ENCODE data around the gene EVI5. TPM values are rescaled to one million over a fixed set of nuclear protein-coding genes. Genes with fewer than 3 reads are reported as not detected.
"Not testable (repeated sequence)": the region's sequence is repeated elsewhere in the genome, so short reads cannot be mapped to it uniquely, and the experiment has no call there.

EVI5 gene
- total RNA-seq, 1 donor from 2014 or later, result 25.8 TPM

GRCh38 chr1:92715476-92715951 lies 69.4 kb downstream of the EVI5 start:
- H3K4me3 Mint-ChIP-seq; DNase-seq; intact Hi-C loops (cut with micrococcal nuclease); H3K9me3 Mint-ChIP-seq; H3K36me3 Mint-ChIP-seq (ENCODE audit: low read depth); H3K27ac Mint-ChIP-seq; H3K4me1 Mint-ChIP-seq: not testable (repeated sequence)
- peaks cover 19% of the 10 kb centered on the region for H3K27me3 Mint-ChIP-seq

GRCh38 chr1:92713939-92714338 lies 71.0 kb downstream of the EVI5 start:
- Mint-ChIP-seq H3K27me3 (peaks cover 14% of the 10 kb centered on the region), H3K36me3 (ENCODE audit: low read depth) (no peaks in the 10 kb centered on the region), H3K4me1 (no peaks in the 10 kb centered on the region), H3K4me3 (no peak overlapping the region), H3K9me3 (no peaks in the 10 kb centered on the region), H3K27ac (no peak overlapping the region)
- no peak for DNase-seq
- intact Hi-C loops (cut with micrococcal nuclease), result no loop called here

DNA sequence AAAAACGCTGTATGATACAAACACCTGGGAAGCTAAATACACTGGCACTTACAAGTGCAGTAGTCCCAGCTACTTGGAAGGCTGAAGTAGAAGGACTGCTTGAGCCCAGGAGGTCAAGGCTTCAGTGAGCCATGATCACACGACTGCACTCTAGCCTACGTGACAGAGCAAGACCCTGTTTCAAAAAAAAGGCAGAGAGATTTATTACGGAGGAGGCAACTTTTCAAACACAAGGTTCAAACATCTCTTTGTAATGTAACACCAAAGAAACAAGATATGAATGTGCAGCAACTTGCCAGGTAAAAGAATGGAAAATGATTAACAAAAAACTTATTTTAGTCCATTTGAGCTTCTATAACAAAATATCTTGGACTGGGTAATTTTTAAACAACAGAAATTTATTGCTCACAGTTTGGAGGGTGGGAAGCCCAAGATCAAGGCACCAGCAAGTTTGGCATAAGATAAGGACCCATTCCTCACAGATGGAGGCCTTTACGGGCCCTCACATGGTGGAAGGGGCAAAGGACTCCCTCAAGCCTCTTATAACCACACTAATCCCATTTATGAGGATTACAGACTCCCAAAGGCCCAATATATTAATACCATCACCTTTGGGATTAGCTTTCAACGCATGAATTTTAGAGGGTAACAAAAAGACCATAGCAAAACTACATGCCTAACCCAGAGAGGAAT lies 73.3 kb downstream of the EVI5 start:
- H3K9me3 Mint-ChIP-seq, result no peaks in the 10 kb centered on the region
- no peaks in the 10 kb centered on the region for H3K36me3 Mint-ChIP-seq (ENCODE audit: low read depth)
- intact Hi-C loops (cut with micrococcal nuclease), result no loop called here

GRCh38 chr1:92709738-92710137 lies 75.2 kb downstream of the EVI5 start:
- DNase-seq, result no peak
- Mint-ChIP-seq H3K27me3 (peaks cover 8% of the 10 kb centered on the region), H3K36me3 (ENCODE audit: low read depth) (no peaks in the 10 kb centered on the region), H3K27ac (no peak overlapping the region), H3K4me3 (no peak overlapping the region), H3K9me3 (no peaks in the 10 kb centered on the region), H3K4me1 (no peaks in the 10 kb centered on the region)
- intact Hi-C loops (cut with micrococcal nuclease), result no loop called here

More for the DNA sequence above, 73.3 kb downstream of the EVI5 start:
- DNase-seq, result no peak
- H3K27ac Mint-ChIP-seq, result no peak overlapping the region
- no peaks in the 10 kb centered on the region for H3K4me1 Mint-ChIP-seq
- peaks cover 10% of the 10 kb centered on the region for H3K27me3 Mint-ChIP-seq
- H3K4me3 Mint-ChIP-seq, result no peak overlapping the region

- Mint-ChIP-seq H3K27ac (no peak overlapping the region), H3K9me3 (no peaks in the 10 kb centered on the region), H3K4me1 (no peaks in the 10 kb centered on the region), H3K4me3 (no peak overlapping the region), H3K27me3 (peaks cover 7% of the 10 kb centered on the region), H3K36me3 (ENCODE audit: low read depth) (no peaks in the 10 kb centered on the region)
- intact Hi-C loops (cut with micrococcal nuclease), result no loop called here
- no peak for DNase-seq
Observed at GRCh38 chr1:92708368-92708950, 76.4 kb downstream of the EVI5 start.

- H3K9me3 Mint-ChIP-seq, result no peaks in the 10 kb centered on the region
- intact Hi-C loops (cut with micrococcal nuclease), result no loop called here
- no peaks in the 10 kb centered on the region for H3K4me1 Mint-ChIP-seq
- no peak for DNase-seq
- no peak overlapping the region for H3K4me3 Mint-ChIP-seq
- H3K36me3 Mint-ChIP-seq (ENCODE audit: low read depth), result no peaks in the 10 kb centered on the region
- H3K27me3 Mint-ChIP-seq, result peaks cover 10% of the 10 kb centered on the region
- no peak overlapping the region for H3K27ac Mint-ChIP-seq
Observed at GRCh38 chr1:92707709-92708108, 77.2 kb downstream of the EVI5 start.

DNA sequence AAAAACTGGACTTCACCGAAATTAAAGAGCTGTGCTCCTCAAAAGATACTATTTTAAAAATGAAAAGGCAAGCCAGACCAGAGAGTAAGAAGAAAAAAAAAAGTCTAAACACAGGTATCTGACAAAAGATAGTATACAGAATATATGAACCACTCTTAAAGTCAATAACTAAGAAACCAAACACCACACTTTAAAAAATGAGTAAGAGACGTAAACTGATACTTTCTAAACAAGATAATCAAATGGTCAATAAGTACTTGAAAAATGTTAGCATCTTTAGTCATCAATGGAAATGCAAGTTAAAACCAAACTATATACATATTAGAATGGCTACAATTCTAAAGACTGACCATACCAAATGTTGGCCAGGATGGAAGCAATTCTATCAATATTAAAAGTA lies 77.6 kb downstream of the EVI5 start:
- intact Hi-C loops (cut with micrococcal nuclease), result no loop called here
- no peak overlapping the region for H3K4me3 Mint-ChIP-seq
- H3K9me3 Mint-ChIP-seq, result no peaks in the 10 kb centered on the region
- H3K27ac Mint-ChIP-seq, result no peak overlapping the region
- H3K4me1 Mint-ChIP-seq, result no peaks in the 10 kb centered on the region
- peaks cover 10% of the 10 kb centered on the region for H3K27me3 Mint-ChIP-seq
- no peak for DNase-seq
- H3K36me3 Mint-ChIP-seq (ENCODE audit: low read depth), result no peaks in the 10 kb centered on the region

DNA sequence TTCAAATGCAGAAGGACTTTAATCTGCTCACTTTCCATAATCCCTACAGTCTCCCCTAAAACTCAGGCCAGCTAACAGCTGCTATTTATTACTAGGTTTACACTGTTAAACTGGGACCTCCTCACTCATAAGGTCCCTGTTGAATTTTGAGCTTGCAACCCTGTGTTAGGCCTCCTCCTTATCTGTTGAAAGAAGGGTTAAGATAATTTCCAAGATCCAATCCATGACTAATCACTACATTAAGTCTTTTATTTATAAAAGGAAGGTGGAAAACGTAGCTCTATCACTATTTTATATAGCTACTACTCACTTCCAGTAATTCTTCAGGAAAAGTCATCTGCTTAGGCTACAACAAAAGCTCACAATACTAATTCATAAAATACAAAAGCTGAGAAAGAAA lies 79.5 kb downstream of the EVI5 start:
- H3K36me3 Mint-ChIP-seq (ENCODE audit: low read depth), result no peaks in the 10 kb centered on the region
- H3K9me3 Mint-ChIP-seq, result no peaks in the 10 kb centered on the region
- DNase-seq, result no peak
- intact Hi-C loops (cut with micrococcal nuclease), result no loop called here
- peaks cover 9% of the 10 kb centered on the region for H3K27me3 Mint-ChIP-seq
- no peak overlapping the region for H3K27ac Mint-ChIP-seq
- no peak overlapping the region for H3K4me3 Mint-ChIP-seq
- H3K4me1 Mint-ChIP-seq, result no peaks in the 10 kb centered on the region

DNA sequence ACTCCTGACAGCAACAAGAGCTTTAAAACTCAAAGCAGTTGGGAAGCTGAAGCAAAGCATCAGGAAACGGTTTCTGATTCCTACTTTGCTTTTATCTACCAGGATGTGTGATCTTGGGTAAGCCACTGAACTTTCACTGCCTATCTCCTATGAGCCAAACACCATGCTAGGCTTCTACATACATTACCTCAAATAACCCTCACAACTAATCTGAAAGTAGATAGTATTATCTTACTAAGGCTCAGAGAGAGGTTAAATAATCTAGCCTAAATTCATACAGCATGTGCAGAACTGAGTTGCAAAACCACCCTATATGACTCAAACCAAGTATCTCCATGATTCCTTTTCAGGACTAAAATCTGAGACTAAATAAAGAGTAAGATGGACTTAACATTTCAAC lies 83.8 kb downstream of the EVI5 start:
- no peaks in the 10 kb centered on the region for H3K9me3 Mint-ChIP-seq

GRCh38 chr1:92698932-92699331 lies 86.0 kb downstream of the EVI5 start:
- intact Hi-C loops (cut with micrococcal nuclease), result no loop called here
- H3K27me3 Mint-ChIP-seq, result peaks cover 14% of the 10 kb centered on the region
- DNase-seq, result no peak
- H3K36me3 Mint-ChIP-seq (ENCODE audit: low read depth), result no peaks in the 10 kb centered on the region
- no peak overlapping the region for H3K27ac Mint-ChIP-seq
- no peaks in the 10 kb centered on the region for H3K9me3 Mint-ChIP-seq
- H3K4me3 Mint-ChIP-seq, result no peak overlapping the region
- no peaks in the 10 kb centered on the region for H3K4me1 Mint-ChIP-seq

More for the DNA sequence above, 83.8 kb downstream of the EVI5 start:
- no peak for DNase-seq
- Mint-ChIP-seq H3K27me3 (peaks cover 13% of the 10 kb centered on the region), H3K4me1 (no peaks in the 10 kb centered on the region), H3K4me3 (no peak overlapping the region), H3K36me3 (ENCODE audit: low read depth) (no peaks in the 10 kb centered on the region), H3K27ac (no peak overlapping the region)
- intact Hi-C loops (cut with micrococcal nuclease), result no loop called here

GRCh38 chr1:92695104-92695503 lies 89.8 kb downstream of the EVI5 start:
- H3K27ac Mint-ChIP-seq, result no peak overlapping the region
- H3K9me3 Mint-ChIP-seq, result no peaks in the 10 kb centered on the region
- intact Hi-C loops (cut with micrococcal nuclease), result no loop called here
- no peaks in the 10 kb centered on the region for H3K4me1 Mint-ChIP-seq
- H3K27me3 Mint-ChIP-seq, result peaks cover 10% of the 10 kb centered on the region
- no peak for DNase-seq
- H3K36me3 Mint-ChIP-seq (ENCODE audit: low read depth), result no peaks in the 10 kb centered on the region
- no peak overlapping the region for H3K4me3 Mint-ChIP-seq

DNA sequence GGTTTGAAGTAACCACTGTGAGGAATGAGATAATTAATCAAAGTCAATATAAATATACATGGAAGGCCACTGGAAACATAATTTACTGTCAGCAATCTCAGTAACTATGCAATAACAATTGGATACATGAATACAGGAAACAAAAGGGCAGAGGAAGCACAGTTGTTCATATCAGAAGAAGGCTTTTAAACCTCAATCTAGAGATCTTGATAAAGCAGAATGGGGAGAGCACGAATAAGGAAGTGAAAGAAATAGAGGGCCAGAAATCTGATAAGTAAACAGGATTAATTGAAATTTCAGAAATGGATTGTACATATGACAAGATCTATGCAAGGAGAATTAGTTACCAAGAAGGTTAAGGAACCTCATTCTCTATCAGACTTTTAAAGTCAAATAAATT lies 93.0 kb downstream of the EVI5 start:
- H3K4me3 Mint-ChIP-seq, result no peak overlapping the region
- H3K36me3 Mint-ChIP-seq (ENCODE audit: low read depth), result no peaks in the 10 kb centered on the region
- intact Hi-C loops (cut with micrococcal nuclease), result no loop called here
- no peak overlapping the region for H3K27ac Mint-ChIP-seq
- peaks cover 3% of the 10 kb centered on the region for H3K27me3 Mint-ChIP-seq
- H3K9me3 Mint-ChIP-seq, result no peaks in the 10 kb centered on the region
- H3K4me1 Mint-ChIP-seq, result no peaks in the 10 kb centered on the region
- DNase-seq, result no peak

- intact Hi-C loops (cut with micrococcal nuclease), result no loop called here
- no peaks in the 10 kb centered on the region for H3K36me3 Mint-ChIP-seq (ENCODE audit: low read depth)
- H3K4me1 Mint-ChIP-seq, result no peaks in the 10 kb centered on the region
- DNase-seq, result no peak
- H3K9me3 Mint-ChIP-seq, result no peaks in the 10 kb centered on the region
- no peak overlapping the region for H3K27ac Mint-ChIP-seq
- H3K4me3 Mint-ChIP-seq, result no peak overlapping the region
- peaks cover 7% of the 10 kb centered on the region for H3K27me3 Mint-ChIP-seq
Observed at GRCh38 chr1:92690212-92690906, 94.5 kb downstream of the EVI5 start.

DNA sequence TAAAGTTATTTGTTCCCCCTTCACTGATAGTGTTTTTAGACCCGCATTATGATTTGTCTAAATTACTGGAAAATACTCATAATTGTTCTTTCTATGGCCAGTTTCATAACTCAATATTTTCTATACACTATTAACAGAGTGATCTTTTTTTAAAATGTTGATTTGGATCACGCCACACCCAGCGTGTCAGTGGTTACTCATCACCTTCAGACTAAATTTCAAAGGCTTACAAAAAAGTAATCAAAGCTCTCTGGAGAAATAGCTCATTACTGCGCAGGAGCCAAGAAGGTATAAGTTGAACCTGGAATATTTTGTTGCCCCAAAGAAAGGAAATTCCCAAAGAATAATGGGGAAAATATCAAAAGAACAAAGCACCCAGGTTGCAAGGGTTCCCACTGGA lies 104.9 kb downstream of the EVI5 start:
- H3K4me3 Mint-ChIP-seq, result no peak overlapping the region
- peaks cover 21% of the 10 kb centered on the region for H3K27me3 Mint-ChIP-seq
- no peak for DNase-seq
- intact Hi-C loops (cut with micrococcal nuclease), result no loop called here
- no peaks in the 10 kb centered on the region for H3K36me3 Mint-ChIP-seq (ENCODE audit: low read depth)
- H3K4me1 Mint-ChIP-seq, result no peaks in the 10 kb centered on the region
- peaks cover 12% of the 10 kb centered on the region for H3K9me3 Mint-ChIP-seq
- no peak overlapping the region for H3K27ac Mint-ChIP-seq
